Fibroblast of skin of left quadriceps (primary cell): ENCODE data around the gene PPP6R3.
A peak's percentile ranks its signal among the peaks of the same experiment; 100 is the strongest.
"Not testable (repeated sequence)": the region's sequence is repeated elsewhere in the genome, so short reads cannot be mapped to it uniquely, and the experiment has no call there.

ENCODE experiments used
- DNase-seq, 2 experiments: peaks; one replicate each; pipeline ENCODE4 v3.0.0-alpha.2; 2013; ENCODE audit warnings: low read depth in 2 of 2

Gene PPP6R3

GRCh38 chr11:68434159-68434558 is 26.4 kb upstream of the PPP6R3 start:
- not testable (repeated sequence) for DNase-seq

- no peak for DNase-seq
These were observed 24.2 kb upstream of the PPP6R3 start for GRCh38 chr11:68436162-68436888.

GRCh38 chr11:68436985-68437926 is 23.3 kb upstream of the PPP6R3 start:
- peak; percentile 12 to 23 for DNase-seq

GRCh38 chr11:68437927-68438657 is 22.5 kb upstream of the PPP6R3 start:
- no peak for DNase-seq

GRCh38 chr11:68438658-68439259 is 21.8 kb upstream of the PPP6R3 start:
- no peak for DNase-seq

- no peak for DNase-seq
These were observed 21.0 kb upstream of the PPP6R3 start for GRCh38 chr11:68439355-68440065.

GRCh38 chr11:68440224-68440623 is 20.3 kb upstream of the PPP6R3 start:
- no peak for DNase-seq

- peak; percentile 67 to 68 for DNase-seq
These were observed 18.9 kb upstream of the PPP6R3 start for GRCh38 chr11:68441466-68442230.

GRCh38 chr11:68442433-68442832 is 18.1 kb upstream of the PPP6R3 start:
- no peak for DNase-seq

GRCh38 chr11:68444566-68444965 is 16.0 kb upstream of the PPP6R3 start:
- DNase-seq: no peak

GRCh38 chr11:68445531-68446035 is 15.0 kb upstream of the PPP6R3 start:
- DNase-seq: no peak

- DNase-seq: no peak
These were observed 14.4 kb upstream of the PPP6R3 start for GRCh38 chr11:68446046-68446725.

- peak; percentile 25 to 34 for DNase-seq
These were observed 13.3 kb upstream of the PPP6R3 start for GRCh38 chr11:68447015-68447801.

- DNase-seq: not testable (repeated sequence)
These were observed 12.6 kb upstream of the PPP6R3 start for GRCh38 chr11:68447914-68448313.

GRCh38 chr11:68448604-68449011 is 11.9 kb upstream of the PPP6R3 start:
- no peak for DNase-seq

- DNase-seq: no peak
These were observed 10.6 kb upstream of the PPP6R3 start for GRCh38 chr11:68449951-68450350.

GRCh38 chr11:68450711-68451110 is 9.8 kb upstream of the PPP6R3 start:
- DNase-seq: no peak

GRCh38 chr11:68454767-68455166 is 5.8 kb upstream of the PPP6R3 start:
- no peak for DNase-seq

- no peak for DNase-seq
These were observed 5.1 kb upstream of the PPP6R3 start for GRCh38 chr11:68455485-68455884.
